IMR-90 (cell line): ENCODE results near the gene GNG12.

Experiments used
- CEBPB ChIP-seq: IDR thresholded peaks from 2 replicates; pipeline ENCODE4 v1.6.1; 2012; ENCODE audit warnings: low read depth, low read length, improper control_type of control experiment
- CHD1 ChIP-seq: IDR thresholded peaks from 2 replicates; pipeline ENCODE4 v1.6.1; 2012; ENCODE audit warnings: low read depth, low read length, improper control_type of control experiment
- CTCF ChIP-seq: conservative IDR thresholded peaks from 2 replicates; pipeline ENCODE4 v1.5.1; 2012; ENCODE audit warnings: mild to moderate bottlenecking, low read depth, low read length, improper control_type of control experiment
- ELK1 ChIP-seq: fragments of 150-350 bp; IDR thresholded peaks from 2 replicates; pipeline ENCODE4 v1.6.1; 2016; ENCODE audit warnings: low read depth, mild to moderate bottlenecking, low read length, moderate library complexity, borderline replicate concordance
- FOS ChIP-seq: fragments of 150-350 bp; IDR thresholded peaks from 2 replicates; pipeline ENCODE4 v1.6.1; 2016; ENCODE audit warnings: low read depth, low read length
- MAFK ChIP-seq: IDR thresholded peaks from 2 replicates; pipeline ENCODE4 v1.6.1; 2012; ENCODE audit warnings: low read depth, low read length, improper control_type of control experiment
- MAZ ChIP-seq: IDR thresholded peaks from 2 replicates; pipeline ENCODE4 v1.6.1; 2012; ENCODE audit warnings: low read depth, mild to moderate bottlenecking, low read length, improper control_type of control experiment, moderate library complexity, borderline replicate concordance
- MXI1 ChIP-seq: IDR thresholded peaks from 2 replicates; pipeline ENCODE4 v1.6.1; 2012; ENCODE audit warnings: low read depth, mild to moderate bottlenecking, low read length, moderate library complexity, borderline replicate concordance
- POLR2A ChIP-seq: IDR thresholded peaks from 2 replicates; pipeline ENCODE4 v1.6.1; 2012; ENCODE audit warnings: mild to moderate bottlenecking, low read depth, low read length
- RAD21 ChIP-seq: IDR thresholded peaks from 2 replicates; pipeline ENCODE4 v1.6.1; 2012; ENCODE audit warnings: low read length, improper control_type of control experiment
- RCOR1 ChIP-seq: IDR thresholded peaks from 2 replicates; pipeline ENCODE4 v1.6.1; 2012; ENCODE audit warnings: mild to moderate bottlenecking, low read length, improper control_type of control experiment; ENCODE audit not compliant: insufficient replicate concordance
- SMC3 ChIP-seq: fragments of 150-350 bp; IDR thresholded peaks from 2 replicates; pipeline ENCODE4 v1.6.1; 2016; ENCODE audit warnings: low read depth, mild to moderate bottlenecking, antibody characterized with exemption, low read length, moderate library complexity

GRCh38 chr1:67880056-67880601, 46.9 kb upstream of the GNG12 start:
- no peak for TF ChIP-seq POLR2A
- no peak for TF ChIP-seq CTCF
- TF ChIP-seq MXI1 = no peak
- TF ChIP-seq RAD21 = no peak
- no peak for TF ChIP-seq MAZ
- no peak for TF ChIP-seq ELK1
- TF ChIP-seq SMC3 = no peak
- TF ChIP-seq CEBPB = peak; percentile 8; the same call in 1 of the 2 replicates
- TF ChIP-seq CHD1 = no peak
- no peak for TF ChIP-seq RCOR1
- no peak for TF ChIP-seq FOS
- TF ChIP-seq MAFK = no peak; the same call in 1 of the 2 replicates
